Measurements from ENCODE around the gene SLC16A10. TPM values are rescaled to one million over a fixed set of nuclear protein-coding genes. Genes with fewer than 3 reads are reported as not detected.

The SLC16A10 gene
- total and polyA plus RNA-seq, 2 of the 8 experiments (the other 6 are each of a cell fraction or from before 2014, with no cell fraction given), result 18.6 to 23.2 TPM

DNA sequence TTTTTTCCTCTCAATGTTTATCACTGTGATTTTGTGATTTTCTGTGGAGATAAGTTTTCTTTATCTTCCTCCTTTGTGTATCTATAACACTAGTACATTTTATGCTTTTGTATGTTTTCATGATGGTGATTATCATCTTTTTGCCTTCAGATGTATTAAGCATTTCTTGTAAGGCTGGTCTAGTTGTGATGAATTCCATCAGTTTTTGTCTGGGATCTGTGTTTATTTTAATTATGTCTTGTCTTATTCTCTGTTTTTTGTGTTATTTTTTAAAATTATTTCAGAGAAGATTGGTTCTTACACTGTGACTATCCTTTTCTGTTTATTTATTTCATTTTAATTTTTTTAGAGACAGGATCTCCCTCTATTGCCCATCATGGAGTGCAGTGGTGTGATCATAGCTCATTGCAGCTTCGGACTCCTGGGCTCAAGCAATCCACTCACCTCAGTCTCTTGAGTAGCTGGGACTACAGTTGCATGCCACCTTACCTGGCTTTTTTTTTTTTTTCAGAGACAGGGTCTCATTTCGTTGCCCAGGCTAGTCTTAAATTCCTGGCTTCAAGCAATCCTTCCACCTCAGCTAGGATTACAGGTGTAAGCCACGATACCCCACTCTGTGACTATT lies 187.4 kb downstream of the SLC16A10 start:
- no peak overlapping the region for H3K56ac ChIP-seq (replicated peaks; ENCODE audit: insufficient read length, low read depth, low read length)
- H3K23me2 ChIP-seq (ENCODE audit: low read depth, low read length), result no peaks in the 10 kb centered on the region
- H4K5ac ChIP-seq (ENCODE audit: insufficient read length, low read depth, low read length), result no peak overlapping the region
- H2BK20ac ChIP-seq (ENCODE audit: low read length), result no peak overlapping the region
- FAIRE-seq (no peak), DNase-seq (ENCODE audit: low read depth in 1 of 2, low spot score in 2 of 2) (no peak)
- no peak overlapping the region for H3K23ac ChIP-seq (ENCODE audit: insufficient read length)
- H3K9me3 ChIP-seq (ENCODE audit: insufficient read depth in 2 of 2, low read depth in 1 of 2, low read length in 1 of 2), result no peaks in the 10 kb centered on the region; a peak in 1 of 4 replicates
- no peak overlapping the region for H3K14ac ChIP-seq (ENCODE audit: insufficient read length)
- 90% methylated on average over 3 of the region's 3 CpGs; no CpG with 5 or more reads in 1 of the 2 experiments for WGBS, 2 experiments (ENCODE audit: extremely low coverage in 1 of 2, insufficient coverage in 1 of 2, insufficient read length in 1 of 2, insufficient replicate concordance in 2 of 2, low coverage in 1 of 2, low lambda C conversion rate in 2 of 2, missing lambda C conversion rate in 1 of 2)
- H3K18ac ChIP-seq (ENCODE audit: extremely low read depth, low read length), result no peak overlapping the region
- H3K4me3 ChIP-seq (ENCODE audit: extremely low read depth in 1 of 4, insufficient read depth in 2 of 4, low read depth in 3 of 4, low read length in 4 of 4), result no peak overlapping the region
- ChIA-PET CTCF (ENCODE audit: partially characterized antibody) (no interaction called here), POLR2A (ENCODE audit: partially characterized antibody) (no interaction called here)
- no peak overlapping the region for H4K8ac ChIP-seq (ENCODE audit: extremely low read depth, insufficient read depth, low read length)
- H2AFZ ChIP-seq (ENCODE audit: low read length), result no peak overlapping the region
- peaks cover 0 to 3% of the 10 kb centered on the region in 2 experiments; a peak in 1 of 4 replicates for H3K79me2 ChIP-seq (ENCODE audit: control insufficient read depth in 1 of 2, insufficient read depth in 2 of 2, low read length in 2 of 2)
- H4K91ac ChIP-seq (replicated peaks; ENCODE audit: insufficient read length, low read length), result no peak overlapping the region
- H2BK15ac ChIP-seq (ENCODE audit: low read length), result no peak overlapping the region
- no peak for TF ChIP-seq RBBP5 (IDR thresholded peaks at IDR 0.05; ENCODE audit: borderline replicate concordance, low read depth, low read length)
- TF ChIP-seq ATF3 (IDR thresholded peaks at IDR 0.05; ENCODE audit: insufficient read depth, low read depth, low read length), result no peak
- no peak for TF ChIP-seq BRCA1 (IDR thresholded peaks at IDR 0.05; ENCODE audit: low read depth, low read length)
- TF ChIP-seq JUND (IDR thresholded peaks at IDR 0.05; ENCODE audit: low read length), result no peak
- TF ChIP-seq TBP (IDR thresholded peaks at IDR 0.05; ENCODE audit: low read depth, low read length), result no peak
- H3K4me1 ChIP-seq (replicated peaks in 1 of 4; ENCODE audit: control insufficient read depth in 3 of 4, insufficient read depth in 4 of 4, low read length in 3 of 4), result no peaks in the 10 kb centered on the region
- H2BK5ac ChIP-seq (ENCODE audit: low read depth, low read length), result no peak overlapping the region
- H3K27ac ChIP-seq (ENCODE audit: low read depth, low read length), result no peak overlapping the region
- no peak overlapping the region for H3K4me2 ChIP-seq (ENCODE audit: insufficient read depth in 1 of 2, low read depth in 2 of 2, low read length in 2 of 2)
- no peak overlapping the region for H2AK5ac ChIP-seq (ENCODE audit: low read depth, low read length)
- no peaks in the 10 kb centered on the region for H4K20me1 ChIP-seq (replicated peaks in 1 of 2; ENCODE audit: control insufficient read depth in 1 of 2, insufficient read depth in 2 of 2, low read length in 2 of 2)
- no peak overlapping the region for H2BK120ac ChIP-seq (replicated peaks; ENCODE audit: low read depth, low read length)
- peaks cover 2 to 50% (median 13%) of the 10 kb centered on the region in 4 experiments; a peak in 5 of 8 replicates for H3K36me3 ChIP-seq (ENCODE audit: control insufficient read depth in 2 of 4, insufficient read depth in 4 of 4, low read length in 3 of 4)
- H3K79me1 ChIP-seq (ENCODE audit: low read depth, low read length), result no peaks in the 10 kb centered on the region
- H3K4ac ChIP-seq (replicated peaks; ENCODE audit: insufficient read length, low read depth, low read length), result no peak overlapping the region
- H2BK12ac ChIP-seq (ENCODE audit: low read depth, low read length), result no peak overlapping the region
- no peaks in the 10 kb centered on the region for H3K27me3 ChIP-seq (replicated peaks in 1 of 4; ENCODE audit: control insufficient read depth in 3 of 4, extremely low read depth in 1 of 4, insufficient read depth in 3 of 4, low read length in 3 of 4)
- H3K9ac ChIP-seq (replicated peaks in 1 of 4; ENCODE audit: extremely low read depth in 1 of 4, low read depth in 3 of 4, low read length in 3 of 4), result no peak overlapping the region
